ENCODE data around the gene ZCCHC4.
"Not testable (repeated sequence)": the region's sequence is repeated elsewhere in the genome, so short reads cannot be mapped to it uniquely, and the experiment has no call there.

The ZCCHC4 gene

DNA sequence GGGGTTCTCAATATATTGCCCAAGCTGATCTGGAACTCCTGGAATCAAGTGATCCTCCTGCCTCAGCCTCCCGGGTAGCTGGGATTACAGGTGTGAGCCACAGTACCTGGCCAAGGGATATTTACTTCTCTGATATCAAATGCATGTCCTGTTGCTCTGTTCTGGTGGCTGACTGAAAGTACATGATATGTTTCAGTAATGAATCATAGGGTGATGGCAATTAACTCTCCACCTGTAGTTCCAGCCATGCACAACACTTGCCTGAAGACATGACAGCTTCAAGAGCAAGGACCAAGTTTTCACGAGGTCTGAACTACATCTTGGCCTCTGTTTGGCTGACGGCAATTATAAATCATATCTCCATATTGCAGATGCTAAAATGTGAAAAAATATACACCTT is 9.1 kb downstream of the ZCCHC4 start:
- FAIRE-seq: no peak

- FAIRE-seq: not testable (repeated sequence)
Measured at GRCh38 chr4:25328463-25328862, 15.9 kb downstream of the ZCCHC4 start.

DNA sequence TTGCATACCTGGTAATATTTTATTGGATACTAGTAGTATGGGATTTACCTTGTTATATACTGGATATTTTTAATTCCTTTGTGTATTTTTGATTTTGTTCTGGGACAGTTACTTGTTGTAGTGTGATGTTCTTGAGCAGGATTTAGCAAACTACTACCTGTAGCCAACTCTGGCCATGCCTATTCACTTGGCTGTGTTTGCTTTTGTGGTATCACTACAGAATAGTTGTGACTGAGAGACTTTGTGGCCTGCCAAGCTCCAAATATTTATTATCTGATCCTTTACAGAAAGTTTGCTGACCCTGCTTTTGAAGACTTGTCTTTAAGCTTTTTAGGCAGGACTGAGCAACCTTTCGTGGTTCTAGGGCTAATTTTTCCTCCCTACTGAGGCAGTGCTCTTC is 17.8 kb downstream of the ZCCHC4 start:
- FAIRE-seq: no peak

DNA sequence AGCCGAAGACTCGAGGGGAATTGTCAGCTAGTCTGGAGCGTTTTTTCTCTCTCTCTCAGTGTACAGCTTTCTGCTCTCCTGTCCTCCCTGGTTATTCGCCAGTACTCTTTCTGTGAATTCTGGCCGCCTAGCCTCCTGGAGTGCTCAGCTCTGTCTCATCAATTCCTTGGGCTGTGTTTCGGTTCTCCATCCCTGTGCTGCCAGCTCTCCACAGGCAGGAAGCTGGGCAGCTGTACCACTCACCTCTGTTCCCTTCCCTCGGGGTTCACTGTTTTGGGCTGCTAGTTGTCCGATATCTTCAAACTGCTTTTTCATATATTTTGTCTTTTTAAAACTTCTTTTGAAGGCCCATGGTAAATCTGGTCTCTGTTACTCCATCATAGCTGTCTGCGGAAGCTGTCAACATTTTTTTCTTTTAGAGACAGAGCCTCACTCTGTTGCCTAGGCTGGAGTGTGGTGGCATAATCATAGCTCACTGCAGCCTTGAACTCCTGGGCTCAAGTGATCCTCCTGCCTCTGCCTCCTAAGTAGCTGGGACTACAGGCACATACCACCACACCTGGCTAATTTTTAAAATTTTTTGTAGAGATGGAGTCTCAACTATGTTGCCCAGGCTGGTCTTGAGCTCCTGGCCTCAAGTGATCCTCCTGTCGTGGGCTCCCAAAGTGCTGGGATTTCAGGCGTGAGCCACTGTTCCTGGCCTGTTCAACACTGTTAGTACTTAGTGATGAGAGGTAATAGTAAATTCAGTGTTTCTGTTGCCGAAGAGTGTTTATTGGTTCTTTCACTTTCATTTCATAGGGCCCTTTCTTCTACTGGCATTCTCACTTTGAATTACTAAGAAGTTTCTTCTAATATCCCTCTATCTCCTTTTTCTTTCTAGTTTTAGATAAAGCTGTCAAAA is 18.6 kb downstream of the ZCCHC4 start:
- FAIRE-seq: no peak

- FAIRE-seq: no peak
Measured at GRCh38 chr4:25343671-25344070, 31.1 kb downstream of the ZCCHC4 start.

- FAIRE-seq: no peak
Measured at GRCh38 chr4:25345744-25346143, 33.2 kb downstream of the ZCCHC4 start.

DNA sequence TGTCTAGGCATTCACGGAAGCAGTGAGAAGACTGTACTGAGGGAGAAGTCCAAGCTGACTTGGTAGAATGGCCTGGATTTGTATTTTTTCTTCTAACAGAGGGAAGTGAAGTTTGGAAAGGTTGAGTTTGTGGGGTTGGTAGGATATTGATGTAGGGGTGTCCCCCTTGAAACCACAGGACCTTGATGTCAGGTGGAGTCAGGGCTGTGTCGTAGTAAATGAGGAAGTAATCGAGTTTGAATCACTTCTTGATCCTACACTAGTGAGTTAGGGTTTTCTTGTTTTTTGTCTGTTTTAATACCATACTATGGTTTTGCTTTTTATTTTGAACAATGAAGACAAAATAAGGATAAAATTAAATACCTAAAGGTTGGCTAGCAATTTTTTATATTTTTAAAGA is 34.3 kb downstream of the ZCCHC4 start:
- no peak for FAIRE-seq

DNA sequence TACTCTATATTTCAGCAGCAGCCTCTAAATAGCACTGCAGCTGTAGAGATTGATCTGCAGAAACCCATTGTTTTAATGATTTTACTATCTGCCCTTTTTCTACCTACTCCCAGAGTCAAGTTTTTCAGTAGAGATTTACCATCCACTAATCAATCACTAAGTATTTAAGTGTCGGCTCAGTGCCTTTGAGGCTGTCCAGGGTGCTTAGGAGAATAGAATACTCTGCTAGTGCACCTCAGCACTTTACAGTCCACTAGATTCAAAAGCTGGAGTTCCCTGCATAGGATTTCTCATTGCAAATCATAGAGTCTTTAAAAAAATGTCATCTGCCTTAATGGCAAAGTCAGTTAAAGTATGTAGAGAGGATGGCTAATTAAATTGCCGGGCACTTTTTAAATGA is 34.9 kb downstream of the ZCCHC4 start:
- FAIRE-seq: no peak

GRCh38 chr4:25347971-25348370 is 35.4 kb downstream of the ZCCHC4 start:
- no peak for FAIRE-seq

DNA sequence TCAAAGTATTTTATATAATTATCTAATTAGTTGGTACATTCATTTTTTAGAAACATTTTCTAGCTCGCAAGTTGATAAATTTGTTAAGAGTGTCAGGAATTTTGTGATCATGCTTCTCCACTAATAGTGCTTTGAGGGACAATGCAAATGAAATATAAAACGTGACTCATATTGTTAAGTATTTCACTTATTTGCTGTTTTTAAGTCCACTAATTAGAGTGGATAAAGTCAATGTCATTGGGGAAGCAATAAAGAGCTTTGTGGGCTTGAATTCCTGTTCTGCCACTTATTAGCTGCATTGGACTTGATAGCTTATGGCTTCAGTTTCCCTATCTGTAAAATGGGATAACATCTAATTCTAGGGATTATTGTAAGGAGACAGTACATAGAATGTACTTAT is 38.0 kb downstream of the ZCCHC4 start:
- FAIRE-seq: no peak

- no peak for FAIRE-seq
Measured at GRCh38 chr4:25351777-25352416, 39.3 kb downstream of the ZCCHC4 start.

DNA sequence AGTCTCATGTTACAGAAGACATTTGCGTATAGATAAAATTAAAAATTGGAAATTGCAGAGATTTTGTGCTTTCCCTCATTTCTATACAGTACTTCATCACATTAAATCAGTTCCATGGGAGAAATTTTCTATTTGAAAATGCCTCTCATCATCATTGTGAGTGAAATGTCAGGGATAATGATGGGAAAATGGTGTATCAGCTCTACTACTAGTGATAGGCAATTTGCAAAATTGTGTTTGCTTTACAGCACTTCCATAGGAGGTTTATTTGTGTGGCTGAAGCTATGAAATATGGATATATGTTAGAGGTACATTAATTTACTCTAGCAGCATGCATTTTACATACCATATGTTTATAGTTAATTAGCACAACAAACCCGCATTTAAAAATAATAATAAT is 43.5 kb downstream of the ZCCHC4 start:
- FAIRE-seq: no peak

DNA sequence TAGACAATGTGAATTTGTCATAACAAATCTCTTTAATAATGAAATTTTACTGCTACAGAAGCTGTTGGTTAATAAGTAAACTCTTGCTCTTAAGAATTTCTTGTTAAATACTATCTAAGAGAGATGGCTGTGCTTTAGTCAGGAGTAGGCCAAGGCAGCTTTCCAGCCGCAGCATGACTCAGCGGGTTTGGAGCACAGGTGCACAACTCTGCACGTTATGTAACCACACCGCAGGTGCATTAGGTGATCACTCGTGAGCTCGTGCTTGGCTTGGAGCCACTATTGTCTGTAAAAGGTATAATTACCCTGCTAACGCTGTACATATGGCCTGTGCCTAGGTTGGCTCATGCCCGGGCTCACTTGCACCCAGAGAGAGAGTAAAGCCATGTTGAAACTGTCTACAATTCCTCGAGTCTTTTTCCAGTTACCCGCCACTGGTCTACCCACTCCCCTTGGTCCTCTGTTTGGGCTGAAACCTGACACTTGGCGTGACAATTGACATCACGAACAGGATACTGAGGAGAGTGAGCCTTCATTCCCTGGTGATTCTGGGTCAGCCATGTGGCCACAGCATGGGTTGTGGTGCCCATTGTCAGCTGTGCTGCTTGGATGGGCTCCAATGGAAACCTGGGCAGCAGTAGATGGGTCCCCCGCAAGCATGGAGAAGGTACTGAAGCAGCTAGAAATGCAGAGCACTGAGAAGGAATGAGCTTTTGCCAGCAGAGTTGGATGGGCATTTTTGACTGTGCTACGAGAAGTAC is 46.1 kb downstream of the ZCCHC4 start:
- no peak for FAIRE-seq

- no peak for FAIRE-seq
Measured at GRCh38 chr4:25361253-25361652, 48.7 kb downstream of the ZCCHC4 start.

- peak; percentile 96 for FAIRE-seq
Measured at GRCh38 chr4:25367004-25367621, 54.5 kb downstream of the ZCCHC4 start.

- no peak for FAIRE-seq
Measured at GRCh38 chr4:25367877-25368276, 55.3 kb downstream of the ZCCHC4 start.

GRCh38 chr4:25368315-25368714 is 55.7 kb downstream of the ZCCHC4 start:
- no peak for FAIRE-seq

DNA sequence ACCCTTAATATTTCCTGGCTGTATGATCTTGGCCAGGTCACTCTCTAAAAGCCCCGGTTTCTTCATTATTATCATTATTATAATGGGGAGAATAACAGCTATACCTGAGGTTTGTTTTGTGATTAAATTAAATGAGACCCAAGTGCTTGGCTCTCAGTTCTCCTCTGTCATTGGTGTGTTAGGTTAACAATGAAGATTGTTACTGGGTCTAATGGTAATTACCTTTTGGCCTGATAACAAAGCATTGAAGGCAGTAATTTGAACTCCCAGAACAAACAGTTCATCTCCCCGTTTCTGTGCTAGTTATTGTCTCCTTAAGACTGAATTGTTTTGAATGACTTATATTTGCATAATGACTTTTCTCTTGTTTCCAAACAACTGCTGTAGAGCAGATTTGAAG is 57.7 kb downstream of the ZCCHC4 start:
- no peak for FAIRE-seq

DNA sequence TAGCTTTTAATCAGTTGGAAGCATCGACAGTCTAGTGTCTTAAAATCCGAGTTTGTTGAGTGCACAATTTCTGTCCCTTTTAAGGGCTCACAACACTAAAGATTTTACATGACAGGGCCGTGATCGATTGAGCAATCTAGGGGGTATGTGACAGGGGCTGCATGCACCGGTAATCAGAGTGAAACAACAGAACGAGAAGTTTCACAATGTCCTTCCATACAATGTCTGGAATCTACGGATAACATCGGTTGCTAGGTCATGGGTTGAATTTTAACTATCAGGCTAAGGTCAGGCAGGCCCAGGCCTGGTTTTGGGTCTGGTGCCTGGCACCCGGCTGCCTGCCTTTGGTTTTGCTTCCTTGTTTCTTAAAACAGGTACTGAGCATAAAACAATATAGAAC is 60.0 kb downstream of the ZCCHC4 start:
- not testable (repeated sequence) for FAIRE-seq

GRCh38 chr4:25376754-25377571 is 64.4 kb downstream of the ZCCHC4 start, which contains the start of gene ANAPC4:
TSS of gene ANAPC4 (plus strand) at chr4:25377263. CDS start at chr4:25377428, 165 bp downstream.
- FAIRE-seq: no peak

DNA sequence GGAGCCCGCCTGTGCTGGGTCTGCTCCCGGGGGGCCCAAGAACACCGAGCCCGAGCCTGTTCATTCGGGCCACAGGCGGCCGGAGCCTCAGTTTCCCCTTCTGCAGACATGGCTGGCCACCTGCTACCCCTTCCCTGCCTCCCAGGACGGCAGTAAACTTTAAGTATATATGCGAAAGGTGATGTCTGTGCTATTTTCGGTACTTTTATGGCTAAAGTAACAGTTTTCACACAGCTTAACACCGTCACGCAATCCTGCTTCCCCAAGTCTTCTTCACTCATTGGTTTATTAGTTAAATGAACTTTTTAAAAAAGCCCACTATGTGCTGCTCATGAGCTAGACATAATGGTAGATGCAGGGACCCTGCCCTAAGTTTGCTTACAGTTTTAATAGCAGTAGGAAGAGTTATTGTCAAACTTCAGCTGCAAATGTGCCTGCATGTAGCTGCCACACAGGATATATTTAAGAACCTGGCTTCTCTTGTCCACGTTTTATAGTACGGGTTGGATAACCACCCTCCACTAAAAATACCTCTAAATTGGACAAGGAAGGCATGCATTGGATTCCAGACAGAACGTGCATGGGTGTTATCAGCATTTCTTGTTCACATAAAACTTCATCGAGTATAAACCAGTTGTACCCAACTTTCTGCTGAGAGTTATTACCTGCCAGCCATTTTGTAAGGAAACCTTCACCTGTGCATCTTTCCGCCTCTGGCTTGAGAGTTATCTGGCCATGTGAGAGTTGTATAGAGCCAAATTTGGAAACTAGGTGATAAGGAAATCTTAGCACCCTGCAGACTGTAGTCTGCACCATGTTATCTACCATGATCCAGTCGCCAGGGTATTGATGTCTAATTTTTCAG is 65.2 kb downstream of the ZCCHC4 start:
- FAIRE-seq: no peak
